KMS-11 (cell line): ENCODE measurements around the gene THBS3.

Experiments
- H2AFZ ChIP-seq: fragments of 200-600 bp; sonication (generic); 2 replicates; pipeline ENCODE4 v1.6.1; 2016; ENCODE audit warnings: antibody characterized with exemption, mixed run types, low read depth
- H3K27ac ChIP-seq: fragments of 200-600 bp; sonication (generic); 2 replicates; pipeline ENCODE4 v1.6.1; 2016; ENCODE audit warnings: mild to moderate bottlenecking, mixed run types
- H3K27me3 ChIP-seq: fragments of 200-600 bp; sonication (generic); 2 replicates; pipeline ENCODE4 v1.6.1; 2017; ENCODE audit warnings: mild to moderate bottlenecking, low read depth, mixed run types, moderate library complexity; ENCODE audit not compliant: insufficient read depth
- H3K36me3 ChIP-seq: fragments of 200-600 bp; sonication (generic); 2 replicates; pipeline ENCODE4 v1.6.1; 2017; ENCODE audit warnings: mild to moderate bottlenecking, mixed run types; ENCODE audit not compliant: insufficient read depth
- H3K4me1 ChIP-seq: fragments of 200-600 bp; sonication (generic); 2 replicates; pipeline ENCODE4 v1.6.1; 2016; ENCODE audit warnings: mild to moderate bottlenecking, low read depth, mixed run types; ENCODE audit not compliant: poor library complexity, severe bottlenecking
- H3K4me2 ChIP-seq: fragments of 200-600 bp; sonication (generic); 2 replicates; pipeline ENCODE4 v1.7.0; 2016; ENCODE audit warnings: mild to moderate bottlenecking, mixed run types
- H3K4me3 ChIP-seq: fragments of 200-600 bp; sonication (generic); IDR thresholded peaks from 2 replicates; pipeline ENCODE4 v1.6.1; 2017; ENCODE audit warnings: low read depth, low read length, mixed read lengths; ENCODE audit not compliant: insufficient read depth
- H3K79me2 ChIP-seq: fragments of 200-600 bp; sonication (generic); 2 replicates; pipeline ENCODE4 v1.6.1; 2016; ENCODE audit warnings: low read depth, mixed run types; ENCODE audit not compliant: insufficient read depth
- H3K9ac ChIP-seq: fragments of 200-600 bp; sonication (generic); 2 replicates; pipeline ENCODE4 v1.6.1; 2016; ENCODE audit warnings: mild to moderate bottlenecking, mixed run types
- H4K20me1 ChIP-seq: fragments of 200-600 bp; sonication (generic); 2 replicates; pipeline ENCODE4 v1.6.1; 2016; ENCODE audit warnings: mild to moderate bottlenecking, mixed run types; ENCODE audit not compliant: insufficient read depth
- CTCF ChIP-seq: fragments of 200-600 bp; sonication (generic); conservative IDR thresholded peaks from 2 replicates; pipeline ENCODE4 v1.6.1; 2017; ENCODE audit warnings: low read depth, mild to moderate bottlenecking, antibody characterized with exemption, low read length, moderate library complexity, mixed read lengths

Gene THBS3

DNA sequence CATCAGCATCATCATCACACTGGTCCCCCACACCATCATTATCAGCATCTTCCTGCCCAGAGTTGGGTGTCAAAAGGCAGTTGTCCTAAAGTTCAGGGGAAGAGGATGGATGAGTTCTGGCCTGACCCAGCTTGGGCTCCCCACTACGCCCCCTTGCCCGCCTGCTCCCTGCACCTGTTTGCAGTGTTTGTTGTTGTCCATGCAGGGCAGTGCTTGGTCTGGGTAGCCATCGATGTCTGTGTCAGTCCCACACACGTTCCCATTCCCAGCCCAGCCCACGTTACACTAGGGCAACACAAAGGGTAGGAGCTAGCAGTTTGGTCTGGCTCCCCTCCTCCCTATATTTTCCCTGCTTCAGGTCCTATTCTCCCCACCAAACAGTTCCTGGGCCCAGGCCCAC, 6.8 kb downstream of the THBS3 start:
- no peak for TF ChIP-seq CTCF
- H4K20me1 ChIP-seq, result no peaks in the 10 kb centered on the region
- no peaks in the 10 kb centered on the region for H3K79me2 ChIP-seq
- no peak overlapping the region for H2AFZ ChIP-seq
- H3K36me3 ChIP-seq, result no peaks in the 10 kb centered on the region
- H3K27ac ChIP-seq, result no peak overlapping the region
- H3K27me3 ChIP-seq, result no peaks in the 10 kb centered on the region
- H3K4me1 ChIP-seq, result no peaks in the 10 kb centered on the region
- H3K4me3 ChIP-seq, result no peak overlapping the region
- H3K9ac ChIP-seq, result no peak overlapping the region
- H3K4me2 ChIP-seq, result no peak overlapping the region

GRCh38 chr1:155199792-155200191, 7.9 kb downstream of the THBS3 start:
- H3K9ac ChIP-seq, result no peak overlapping the region
- H4K20me1 ChIP-seq, result no peaks in the 10 kb centered on the region
- H2AFZ ChIP-seq, result no peak overlapping the region
- H3K27ac ChIP-seq, result no peak overlapping the region
- H3K4me3 ChIP-seq, result no peak overlapping the region
- no peak overlapping the region for H3K4me2 ChIP-seq
- no peak for TF ChIP-seq CTCF
- H3K79me2 ChIP-seq, result no peaks in the 10 kb centered on the region
- peaks cover 5% of the 10 kb centered on the region for H3K4me1 ChIP-seq
- H3K27me3 ChIP-seq, result no peaks in the 10 kb centered on the region
- H3K36me3 ChIP-seq, result no peaks in the 10 kb centered on the region

- Histone ChIP-seq H3K79me2 (no peaks in the 10 kb centered on the region), H3K27ac (no peak overlapping the region), H3K9ac (no peak overlapping the region), H2AFZ (no peak overlapping the region), H3K27me3 (0 out of 2 replicates have a peak, but pooled peaks cover 4% of the 10 kb centered on the region), H3K4me3 (no peak overlapping the region), H3K4me2 (no peak overlapping the region), H4K20me1 (no peaks in the 10 kb centered on the region), H3K36me3 (no peaks in the 10 kb centered on the region), H3K4me1 (peaks cover 16% of the 10 kb centered on the region)
- no peak for TF ChIP-seq CTCF
Observed at GRCh38 chr1:155198547-155198906, 9.2 kb downstream of the THBS3 start.

- Histone ChIP-seq H2AFZ (no peak overlapping the region), H3K9ac (no peak overlapping the region), H4K20me1 (no peaks in the 10 kb centered on the region), H3K79me2 (no peaks in the 10 kb centered on the region), H3K4me3 (no peak overlapping the region), H3K36me3 (no peaks in the 10 kb centered on the region), H3K27me3 (0 out of 2 replicates have a peak, but pooled peaks cover 4% of the 10 kb centered on the region), H3K4me1 (peaks cover 19% of the 10 kb centered on the region), H3K4me2 (no peak overlapping the region), H3K27ac (no peak overlapping the region)
- TF ChIP-seq CTCF, result no peak
Observed at GRCh38 chr1:155197901-155198546, 9.7 kb downstream of the THBS3 start.
